MM.1S (cell line): ENCODE results near the gene CADM3.

Experiments
- CTCF ChIP-seq: fragments of 300-600 bp; sonication (generic); IDR thresholded peaks from 2 replicates; pipeline ENCODE4 v1.5.1; 2016; ENCODE audit warnings: antibody characterized with exemption, low read length, mixed read lengths
- EZH2 ChIP-seq: fragments of 300-600 bp; sonication (generic); optimal IDR thresholded peaks from 2 replicates; pipeline ENCODE3; 2017; ENCODE audit warnings: low read depth, mild to moderate bottlenecking, antibody characterized with exemption, low read length, mixed read lengths
- EZH2phosphoT487 ChIP-seq: fragments of 300-600 bp; sonication (generic); IDR thresholded peaks from 2 replicates; pipeline ENCODE4 v1.6.1; 2018; ENCODE audit warnings: antibody characterized with exemption, low read length

- TF ChIP-seq CTCF (no peak), EZH2phosphoT487 (no peak), EZH2 (no peak)
Observed at GRCh38 chr1:159123587-159123986, 47.8 kb upstream of the CADM3 start.
